ENCODE results near the gene ISM2.

- TF ChIP-seq, protein P1, sequence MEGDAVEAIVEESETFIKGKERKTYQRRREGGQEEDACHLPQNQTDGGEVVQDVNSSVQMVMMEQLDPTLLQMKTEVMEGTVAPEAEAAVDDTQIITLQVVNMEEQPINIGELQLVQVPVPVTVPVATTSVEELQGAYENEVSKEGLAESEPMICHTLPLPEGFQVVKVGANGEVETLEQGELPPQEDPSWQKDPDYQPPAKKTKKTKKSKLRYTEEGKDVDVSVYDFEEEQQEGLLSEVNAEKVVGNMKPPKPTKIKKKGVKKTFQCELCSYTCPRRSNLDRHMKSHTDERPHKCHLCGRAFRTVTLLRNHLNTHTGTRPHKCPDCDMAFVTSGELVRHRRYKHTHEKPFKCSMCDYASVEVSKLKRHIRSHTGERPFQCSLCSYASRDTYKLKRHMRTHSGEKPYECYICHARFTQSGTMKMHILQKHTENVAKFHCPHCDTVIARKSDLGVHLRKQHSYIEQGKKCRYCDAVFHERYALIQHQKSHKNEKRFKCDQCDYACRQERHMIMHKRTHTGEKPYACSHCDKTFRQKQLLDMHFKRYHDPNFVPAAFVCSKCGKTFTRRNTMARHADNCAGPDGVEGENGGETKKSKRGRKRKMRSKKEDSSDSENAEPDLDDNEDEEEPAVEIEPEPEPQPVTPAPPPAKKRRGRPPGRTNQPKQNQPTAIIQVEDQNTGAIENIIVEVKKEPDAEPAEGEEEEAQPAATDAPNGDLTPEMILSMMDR (IDR thresholded peaks at IDR 0.05; ENCODE audit: poor library complexity, severe bottlenecking), result no peak
- TF ChIP-seq EP300 (conservative IDR thresholded peaks at IDR 0.05; ENCODE audit: poor library complexity, severe bottlenecking) (no peak), SMC3 (conservative IDR thresholded peaks at IDR 0.05; ENCODE audit: poor library complexity) (no peak), EZH2 (IDR thresholded peaks at IDR 0.05; ENCODE audit: borderline replicate concordance, insufficient read depth, low read length, poor library complexity, severe bottlenecking) (no peak)
These were observed 8.1 kb downstream of the ISM2 start for GRCh38 chr14:77490347-77490986.
